IPS DF 19.7 (cell line): ENCODE results near the gene FAM234B.
"Not testable (repeated sequence)": the region's sequence is repeated elsewhere in the genome, so short reads cannot be mapped to it uniquely, and the experiment has no call there.

Experiments used
- DNase-seq: peaks from one replicate; pipeline ENCODE4 v3.0.0-alpha.2; 2013; ENCODE audit warnings: low read depth, low spot score

FAM234B gene

DNA sequence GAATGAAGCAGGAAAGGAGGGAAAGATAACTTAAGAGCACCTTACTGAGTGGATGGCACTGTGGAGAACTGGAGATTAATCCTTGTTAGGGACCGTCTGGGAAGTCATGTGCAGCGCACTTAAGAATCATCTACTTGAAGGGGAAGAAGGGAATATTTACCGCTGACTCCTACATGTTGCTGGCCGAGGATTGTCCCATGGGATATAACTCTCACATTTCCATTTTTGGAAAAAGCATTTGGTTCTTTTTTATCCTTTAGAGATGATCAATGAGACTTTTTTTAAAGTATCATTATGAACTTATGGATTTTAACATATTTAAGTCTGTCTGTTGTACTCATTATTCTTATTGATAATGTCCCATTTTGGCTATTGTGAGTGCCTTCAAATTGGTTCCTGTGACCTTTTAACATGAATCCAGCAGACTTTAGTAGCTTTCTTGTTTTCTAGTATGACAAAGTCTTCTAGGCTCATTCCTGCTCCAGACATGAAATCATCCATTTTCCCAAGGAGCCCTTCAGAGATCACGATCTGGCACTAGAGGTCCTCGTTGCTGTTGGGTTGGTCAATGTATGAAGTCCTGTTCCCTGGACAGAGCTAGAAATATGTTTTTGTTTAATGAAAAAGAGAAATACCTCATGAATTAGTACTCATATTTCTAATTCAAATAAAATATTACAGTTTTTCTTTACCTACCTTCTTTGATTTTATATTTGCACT, 20.2 kb upstream of the FAM234B start:
- no peak for DNase-seq

DNA sequence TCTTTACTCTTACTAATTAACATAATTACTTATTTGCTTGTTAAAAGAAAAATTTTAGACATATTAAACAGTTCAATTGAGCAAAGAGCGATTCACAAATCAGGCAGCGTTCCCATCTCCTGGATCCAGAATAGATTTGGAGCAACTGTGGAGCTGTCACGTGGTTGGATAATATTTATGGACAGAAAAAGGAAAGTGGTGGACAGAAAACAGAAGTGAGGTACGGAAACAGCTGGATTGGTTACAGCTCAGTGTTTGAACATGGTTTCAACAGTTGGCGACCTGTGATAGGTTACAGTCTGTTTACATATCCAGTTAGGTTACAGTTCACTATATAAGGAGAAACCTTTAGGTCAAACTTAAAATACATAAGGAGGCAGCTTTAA, 19.7 kb upstream of the FAM234B start:
- no peak for DNase-seq

DNA sequence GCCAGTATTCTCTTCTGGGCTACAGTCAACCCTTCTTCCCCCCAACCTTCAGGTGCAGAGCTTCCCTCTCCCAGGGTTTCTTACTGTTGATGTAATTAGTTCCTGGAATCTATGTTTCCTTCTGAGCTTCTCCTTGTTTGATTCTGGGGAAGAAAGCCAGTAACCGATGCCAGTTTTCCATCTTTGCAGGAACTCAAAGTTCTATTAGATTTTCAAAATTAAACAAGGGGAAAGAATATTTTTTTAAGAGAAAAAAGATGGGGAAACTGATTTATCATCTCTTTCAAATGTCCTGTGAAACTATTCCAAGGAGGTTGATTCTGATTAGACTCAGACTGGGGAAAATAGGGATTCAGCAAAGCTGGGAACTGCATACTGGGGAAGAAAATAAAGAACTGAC, 17.9 kb upstream of the FAM234B start:
- DNase-seq, result no peak

GRCh38 chr12:13027032-13027431, 17.1 kb upstream of the FAM234B start:
- no peak for DNase-seq

- DNase-seq, result no peak
Measured at GRCh38 chr12:13027508-13027907, 16.7 kb upstream of the FAM234B start.

- no peak for DNase-seq
Measured at GRCh38 chr12:13028825-13029570, 15.2 kb upstream of the FAM234B start.

DNA sequence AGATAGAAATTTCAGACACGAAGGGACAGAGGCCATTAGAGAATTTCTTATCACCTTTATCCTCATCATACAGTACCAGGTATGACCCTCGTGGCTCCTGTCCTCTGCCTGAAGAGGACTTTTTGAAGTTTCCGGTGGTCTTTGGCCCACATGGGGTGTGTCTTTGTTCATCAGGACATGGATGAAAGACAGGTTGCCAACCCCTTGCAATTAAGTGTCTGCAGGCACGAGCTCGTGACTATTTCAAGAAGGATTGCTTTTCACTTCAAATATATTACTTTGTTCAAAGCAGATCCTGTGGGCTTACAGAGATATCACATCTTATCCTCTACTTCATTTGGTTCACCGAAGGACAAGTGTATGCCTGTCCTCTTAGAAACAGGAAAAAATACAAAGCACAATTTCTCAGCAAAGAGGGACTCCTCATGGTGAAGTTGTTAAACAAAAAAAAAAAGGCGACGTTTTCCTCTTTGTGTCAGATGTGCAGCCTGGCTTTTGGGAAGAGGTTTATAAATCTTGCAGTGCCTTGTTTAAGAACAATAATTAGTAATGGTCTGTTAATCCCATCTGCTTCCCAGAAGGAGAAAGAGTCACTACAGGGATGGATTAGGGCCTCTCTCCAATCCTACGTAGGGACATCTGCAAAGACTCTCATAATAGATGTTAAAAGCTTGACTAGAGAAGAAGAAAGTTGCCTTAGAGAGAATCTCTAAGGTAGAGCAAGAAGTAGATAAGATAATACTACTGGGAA, 13.5 kb upstream of the FAM234B start:
- DNase-seq, result no peak

DNA sequence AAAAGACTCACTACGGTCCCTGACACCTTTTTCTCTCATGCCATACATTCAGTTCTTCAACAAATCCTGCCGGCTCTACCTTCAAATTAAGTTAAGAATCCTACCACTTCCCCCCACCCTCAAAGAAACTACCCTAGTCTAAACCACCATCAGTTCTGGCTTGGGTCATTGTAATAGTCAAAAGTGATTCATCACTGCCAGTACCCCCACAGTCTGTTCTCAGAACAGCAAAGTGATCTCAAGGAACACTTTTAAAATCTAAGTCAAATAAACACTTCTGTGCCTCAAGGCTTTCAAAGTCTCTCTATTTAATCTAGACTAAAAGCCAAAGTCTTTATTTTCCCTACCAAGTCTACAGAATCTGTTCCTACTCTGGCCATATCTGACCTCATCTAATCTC, 12.0 kb upstream of the FAM234B start:
- DNase-seq, result no peak

DNA sequence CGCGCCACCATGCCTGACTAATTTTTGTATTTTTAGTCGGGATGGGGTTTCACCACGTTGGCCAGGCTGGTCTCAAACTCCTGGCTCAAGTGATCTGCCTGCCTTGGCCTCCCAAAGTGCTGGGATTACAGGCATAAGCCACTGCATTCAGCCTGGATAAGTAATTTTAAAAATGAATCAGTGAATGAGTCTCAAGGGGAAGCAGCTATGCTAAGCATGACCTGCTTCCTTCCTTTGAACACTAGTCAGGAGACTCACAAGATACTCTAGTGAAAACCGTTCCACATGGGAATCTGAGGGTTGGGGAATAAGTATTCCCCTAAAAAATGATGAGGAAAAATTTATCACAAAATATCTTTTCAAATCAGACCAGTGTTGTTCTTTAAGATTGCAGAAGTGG, 10.7 kb upstream of the FAM234B start:
- no peak for DNase-seq

DNA sequence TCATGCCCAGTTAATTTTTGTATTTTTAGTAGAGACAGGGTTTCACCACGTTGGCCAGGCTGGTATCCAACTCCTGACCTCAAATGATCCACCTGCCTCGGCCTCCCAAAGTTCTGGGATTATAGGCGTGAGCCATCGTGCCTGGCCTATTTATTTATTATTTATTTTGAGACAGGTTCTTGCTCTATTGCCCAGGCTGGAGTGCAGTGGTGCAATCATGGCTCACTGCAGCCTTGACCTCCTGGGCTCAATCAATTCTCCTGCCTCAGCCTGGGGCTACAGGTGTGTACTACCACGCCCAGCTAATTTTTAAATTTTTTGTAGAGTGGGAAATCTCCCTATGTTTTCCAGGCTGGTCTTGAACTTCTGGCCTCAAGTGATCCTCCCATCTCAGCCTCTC, 8.8 kb upstream of the FAM234B start:
- DNase-seq, result not testable (repeated sequence)

DNA sequence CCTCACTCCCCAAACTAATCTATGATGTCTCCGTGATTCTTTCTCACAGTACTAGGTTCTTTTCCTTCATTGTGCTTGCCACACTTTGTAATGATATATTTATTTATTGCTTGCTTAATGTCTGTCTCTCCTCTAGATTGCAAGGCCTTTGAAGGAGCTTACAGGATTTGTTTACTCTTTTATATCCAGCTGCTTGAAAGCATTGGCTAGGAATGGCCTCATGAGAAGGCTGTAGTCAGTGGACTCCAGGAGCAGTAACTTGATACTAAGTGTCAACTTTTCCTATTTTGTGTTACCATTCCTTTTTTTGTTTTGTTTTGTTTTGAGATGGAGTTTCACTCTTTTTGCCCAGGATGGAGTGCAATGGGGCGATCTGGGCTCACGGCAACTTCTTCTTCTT, 7.3 kb upstream of the FAM234B start:
- no peak for DNase-seq

DNA sequence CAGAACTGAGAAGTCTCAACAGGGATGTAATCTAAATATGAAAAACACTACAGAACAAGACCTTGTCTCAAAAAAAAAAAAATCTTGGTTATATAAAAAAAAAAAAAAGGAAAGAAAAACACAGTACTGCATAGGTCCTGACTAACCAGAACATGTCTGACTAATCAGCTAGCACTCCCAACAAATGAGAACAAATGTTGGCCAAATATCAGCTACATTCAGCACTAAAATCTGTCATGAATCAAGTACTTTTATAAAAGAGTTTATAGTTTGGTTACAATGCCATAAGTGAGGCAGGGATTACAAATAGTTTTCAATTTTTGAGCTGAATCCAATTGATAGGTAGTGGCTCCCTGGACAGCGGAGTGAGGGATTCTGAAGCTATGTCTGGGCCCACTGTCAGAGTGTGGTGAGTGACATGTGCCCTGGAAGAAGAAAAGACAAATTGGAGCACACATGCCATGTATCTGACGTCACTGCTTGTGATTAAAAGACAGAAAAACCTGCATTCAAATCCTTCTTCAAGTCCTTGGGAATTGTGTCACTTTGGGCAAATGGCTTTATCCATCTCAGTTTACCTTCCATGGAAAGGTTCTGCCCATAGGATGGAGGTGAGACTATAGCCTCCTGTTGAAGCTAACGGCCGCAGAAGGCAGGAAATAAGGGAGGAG, 5.6 kb upstream of the FAM234B start:
- no peak for DNase-seq

- no peak for DNase-seq
Measured at GRCh38 chr12:13039328-13039956, 4.7 kb upstream of the FAM234B start.

- DNase-seq, result no peak
Measured at GRCh38 chr12:13041224-13041623, 3.0 kb upstream of the FAM234B start.

DNA sequence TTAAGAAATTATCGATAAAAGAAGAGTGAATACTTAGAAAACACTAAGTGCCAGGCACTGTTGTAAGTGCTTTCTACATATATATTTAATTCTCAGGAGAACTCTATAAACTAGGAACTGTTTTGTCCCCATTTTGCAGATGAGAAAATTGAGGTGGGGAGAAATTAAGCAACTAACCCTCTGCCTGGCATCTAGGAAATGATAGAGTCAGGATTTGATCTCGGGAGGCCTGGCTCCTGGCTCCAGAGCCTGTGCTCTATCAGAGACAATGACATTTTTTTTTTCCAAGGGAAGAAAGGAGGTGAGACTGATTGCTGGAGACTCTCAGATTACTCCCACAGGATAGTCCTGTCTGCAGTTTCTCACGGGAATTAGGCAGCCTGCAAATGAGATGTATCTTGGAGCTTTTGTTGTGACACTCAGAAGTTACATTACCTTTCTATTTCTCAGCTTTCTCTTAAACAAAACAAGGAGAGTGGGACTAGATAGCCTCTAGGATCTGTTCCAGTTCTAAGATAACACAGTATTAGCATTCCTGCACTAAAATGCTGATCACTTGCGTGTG, 1.4 kb upstream of the FAM234B start:
- no peak for DNase-seq

GRCh38 chr12:13044906-13045299, 722 bp downstream of the FAM234B start:
- DNase-seq, result no peak

DNA sequence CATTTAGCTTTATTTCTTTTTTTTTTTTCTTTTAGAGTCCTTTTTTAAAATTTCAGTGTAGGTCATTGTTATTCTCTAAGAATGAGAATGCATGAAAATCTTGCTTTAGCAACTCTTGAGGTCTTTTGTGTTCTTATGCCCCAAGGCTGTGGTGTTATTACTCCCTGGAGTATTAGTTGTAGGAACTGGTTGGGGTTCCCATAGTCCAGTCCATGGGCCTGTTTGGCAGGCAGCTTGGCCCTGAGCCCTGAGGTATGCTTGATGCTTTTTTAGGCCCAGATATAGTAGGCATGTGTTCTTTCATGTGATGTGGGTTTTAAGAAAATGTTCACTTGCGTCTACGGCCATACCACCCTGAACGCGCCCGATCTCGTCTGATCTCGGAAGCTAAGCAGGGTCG, 1.6 kb downstream of the FAM234B start:
- no peak for DNase-seq

GRCh38 chr12:13046964-13047363, 2.8 kb downstream of the FAM234B start:
- DNase-seq, result no peak

- DNase-seq, result no peak
Measured at GRCh38 chr12:13049816-13050215, 5.6 kb downstream of the FAM234B start.

- no peak for DNase-seq
Measured at GRCh38 chr12:13052421-13052820, 8.2 kb downstream of the FAM234B start.

GRCh38 chr12:13053617-13054016, 9.4 kb downstream of the FAM234B start:
- not testable (repeated sequence) for DNase-seq
